Right lobe of liver (tissue), 4 donors: ENCODE data around the gene C6orf15.

Source experiments
- POLR2A ChIP-seq: fragments of 450-650 bp; IDR thresholded peaks from one replicate; pipeline ENCODE4 v1.6.1; 2017; ENCODE audit warnings: antibody characterized with exemption, mild to moderate bottlenecking
- TF ChIP-seq, protein P1 (sequence below), 4 donors: fragments of 200-600 bp in 3 of 4; fragments of 450-650 bp in 1 of 4; IDR thresholded peaks; one replicate each; pipeline versions ENCODE4 v1.5.1 to v1.8.0; 2016 to 2022; ENCODE audit warnings: antibody characterized with exemption in 4 of 4, mild to moderate bottlenecking in 2 of 4
- donor health status: DM: no; HTN: no; CAD: no.
- donor health status: DM: no; HTN: no; CAD: no.
- donor health status: DM: no; HTN: yes; CAD: no.

DNA sequence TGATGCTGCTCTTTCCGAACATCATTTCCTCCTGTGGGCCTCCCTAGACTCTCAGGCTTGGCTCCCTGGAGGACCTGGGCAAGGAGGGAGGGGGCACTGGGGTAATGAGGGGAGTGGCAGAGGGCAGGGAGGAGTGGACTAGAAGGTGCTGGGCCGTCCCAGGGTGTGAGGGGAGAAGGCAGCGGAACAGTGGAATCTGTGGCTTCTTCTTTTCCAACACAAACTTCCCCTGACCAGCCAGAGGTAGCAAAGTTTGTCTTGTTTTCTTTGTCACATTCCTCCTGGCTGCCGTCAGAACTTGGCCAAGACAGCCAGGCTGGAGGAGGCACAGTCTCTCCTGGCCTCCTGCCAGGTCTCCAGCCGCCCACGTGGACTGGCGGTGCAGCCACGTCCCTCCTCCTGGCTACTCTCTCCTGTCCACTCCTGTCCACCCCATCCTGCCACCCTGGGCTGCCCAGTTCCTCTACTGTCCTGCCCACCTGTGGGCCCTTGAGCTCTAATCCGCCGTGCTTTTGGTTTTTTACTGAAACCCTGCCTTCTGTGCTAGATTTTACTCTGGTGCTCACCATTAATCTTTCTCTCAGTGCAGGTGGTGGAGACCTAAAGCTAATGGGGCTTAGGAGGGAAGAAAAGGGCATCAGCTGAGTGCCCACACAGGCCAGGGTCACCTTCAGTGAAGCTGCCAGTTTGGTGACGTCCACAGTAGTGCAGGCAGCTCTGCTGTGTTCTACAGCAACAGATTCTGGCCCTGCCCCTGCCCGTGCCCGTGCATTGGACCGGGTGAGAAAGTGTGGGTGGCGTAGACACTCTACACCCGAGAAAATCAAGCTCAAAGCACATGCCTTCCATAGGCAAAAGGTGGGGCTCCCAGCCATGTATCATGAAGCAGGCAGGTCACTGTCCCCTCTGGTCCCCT, 10.7 kb upstream of the C6orf15 start:
- TF ChIP-seq POLR2A, result no peak
- TF ChIP-seq, protein P1, sequence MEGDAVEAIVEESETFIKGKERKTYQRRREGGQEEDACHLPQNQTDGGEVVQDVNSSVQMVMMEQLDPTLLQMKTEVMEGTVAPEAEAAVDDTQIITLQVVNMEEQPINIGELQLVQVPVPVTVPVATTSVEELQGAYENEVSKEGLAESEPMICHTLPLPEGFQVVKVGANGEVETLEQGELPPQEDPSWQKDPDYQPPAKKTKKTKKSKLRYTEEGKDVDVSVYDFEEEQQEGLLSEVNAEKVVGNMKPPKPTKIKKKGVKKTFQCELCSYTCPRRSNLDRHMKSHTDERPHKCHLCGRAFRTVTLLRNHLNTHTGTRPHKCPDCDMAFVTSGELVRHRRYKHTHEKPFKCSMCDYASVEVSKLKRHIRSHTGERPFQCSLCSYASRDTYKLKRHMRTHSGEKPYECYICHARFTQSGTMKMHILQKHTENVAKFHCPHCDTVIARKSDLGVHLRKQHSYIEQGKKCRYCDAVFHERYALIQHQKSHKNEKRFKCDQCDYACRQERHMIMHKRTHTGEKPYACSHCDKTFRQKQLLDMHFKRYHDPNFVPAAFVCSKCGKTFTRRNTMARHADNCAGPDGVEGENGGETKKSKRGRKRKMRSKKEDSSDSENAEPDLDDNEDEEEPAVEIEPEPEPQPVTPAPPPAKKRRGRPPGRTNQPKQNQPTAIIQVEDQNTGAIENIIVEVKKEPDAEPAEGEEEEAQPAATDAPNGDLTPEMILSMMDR (IDR thresholded peaks at IDR 0.05), result no peak
